GM23248 (cell line): ENCODE data around the gene CFAP57.
"Not testable (repeated sequence)": the region's sequence is repeated elsewhere in the genome, so short reads cannot be mapped to it uniquely, and the experiment has no call there.

ENCODE experiments used
- EZH2 ChIP-seq: fragments of 200-600 bp; sonication (generic); IDR thresholded peaks from 2 replicates; pipeline ENCODE4 v1.6.1; 2018; ENCODE audit warnings: antibody characterized with exemption, mild to moderate bottlenecking; ENCODE audit not compliant: insufficient read depth, poor library complexity, severe bottlenecking
- EZH2phosphoT487 ChIP-seq: fragments of 200-600 bp; sonication (generic); IDR thresholded peaks from 2 replicates; pipeline ENCODE4 v1.6.1; 2018; ENCODE audit warnings: antibody characterized with exemption, moderate library complexity, mild to moderate bottlenecking, low read depth; ENCODE audit not compliant: insufficient read depth

GRCh38 chr1:43208277-43208676 lies 36.1 kb downstream of the CFAP57 start:
- not testable (repeated sequence) for TF ChIP-seq EZH2phosphoT487, EZH2
